ENCODE results near the gene YRDC.

The YRDC gene

DNA sequence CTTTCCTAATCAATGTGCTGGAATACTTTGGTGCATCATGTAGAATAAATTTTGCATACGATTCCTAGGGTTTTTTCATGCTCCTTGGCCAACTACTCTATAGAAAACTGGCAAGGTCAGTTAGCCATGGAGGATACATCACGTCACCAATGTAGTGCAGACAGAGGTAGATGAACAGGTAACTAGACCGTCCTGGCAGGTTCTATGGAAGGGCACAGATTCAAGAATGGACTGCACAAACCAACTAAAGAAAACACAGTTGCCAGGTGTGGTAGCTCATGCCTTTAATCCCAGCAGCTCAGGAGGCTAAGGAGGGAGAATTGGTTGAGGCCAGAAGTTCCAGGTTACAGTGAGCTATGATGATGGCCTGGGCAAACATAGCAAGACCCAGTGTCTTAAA is 41.5 kb upstream of the YRDC start:
- H3K27ac ChIP-seq, result no peak overlapping the region
- TF ChIP-seq, protein P1, sequence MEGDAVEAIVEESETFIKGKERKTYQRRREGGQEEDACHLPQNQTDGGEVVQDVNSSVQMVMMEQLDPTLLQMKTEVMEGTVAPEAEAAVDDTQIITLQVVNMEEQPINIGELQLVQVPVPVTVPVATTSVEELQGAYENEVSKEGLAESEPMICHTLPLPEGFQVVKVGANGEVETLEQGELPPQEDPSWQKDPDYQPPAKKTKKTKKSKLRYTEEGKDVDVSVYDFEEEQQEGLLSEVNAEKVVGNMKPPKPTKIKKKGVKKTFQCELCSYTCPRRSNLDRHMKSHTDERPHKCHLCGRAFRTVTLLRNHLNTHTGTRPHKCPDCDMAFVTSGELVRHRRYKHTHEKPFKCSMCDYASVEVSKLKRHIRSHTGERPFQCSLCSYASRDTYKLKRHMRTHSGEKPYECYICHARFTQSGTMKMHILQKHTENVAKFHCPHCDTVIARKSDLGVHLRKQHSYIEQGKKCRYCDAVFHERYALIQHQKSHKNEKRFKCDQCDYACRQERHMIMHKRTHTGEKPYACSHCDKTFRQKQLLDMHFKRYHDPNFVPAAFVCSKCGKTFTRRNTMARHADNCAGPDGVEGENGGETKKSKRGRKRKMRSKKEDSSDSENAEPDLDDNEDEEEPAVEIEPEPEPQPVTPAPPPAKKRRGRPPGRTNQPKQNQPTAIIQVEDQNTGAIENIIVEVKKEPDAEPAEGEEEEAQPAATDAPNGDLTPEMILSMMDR (IDR thresholded peaks at IDR 0.05), result no peak
- TF ChIP-seq ZFX (IDR thresholded peaks at IDR 0.05; ENCODE audit: borderline replicate concordance), result no peak

DNA sequence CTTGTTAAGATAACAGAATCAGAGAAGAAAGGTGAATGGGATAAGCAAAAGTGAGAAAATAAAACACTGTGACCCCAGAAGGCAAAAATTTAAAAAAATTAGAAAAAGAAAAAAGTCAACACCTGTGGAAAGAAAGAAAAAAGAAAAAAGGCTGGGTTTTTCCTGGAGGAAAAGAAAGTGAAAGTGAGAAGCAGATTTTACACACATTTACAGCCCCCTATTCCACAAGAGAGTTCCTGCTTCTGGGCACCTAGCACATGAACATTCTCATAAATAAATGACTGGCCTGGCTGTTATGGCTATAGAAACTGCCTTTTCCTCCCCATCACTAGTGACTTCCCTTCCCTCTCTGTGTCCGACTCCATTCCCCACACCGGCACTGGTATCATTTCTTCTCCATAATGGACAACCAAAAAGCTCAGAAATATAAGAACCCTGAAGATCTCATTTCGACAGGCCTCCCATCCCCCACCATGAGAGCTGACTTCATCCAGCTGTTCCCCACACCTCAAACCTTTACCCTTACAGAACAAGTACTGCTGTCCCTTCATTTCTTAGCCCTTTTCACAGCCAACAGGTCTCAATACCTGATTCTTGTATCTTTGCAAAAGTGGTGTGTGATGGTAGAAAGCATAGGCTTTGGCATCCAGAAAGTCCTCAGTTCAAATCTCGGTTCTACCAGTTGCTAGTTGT is 38.8 kb upstream of the YRDC start:
- no peak overlapping the region for H3K27ac ChIP-seq
- TF ChIP-seq, protein P1 (IDR thresholded peaks at IDR 0.05), result no peak
- TF ChIP-seq ZFX (IDR thresholded peaks at IDR 0.05; ENCODE audit: borderline replicate concordance), result no peak

DNA sequence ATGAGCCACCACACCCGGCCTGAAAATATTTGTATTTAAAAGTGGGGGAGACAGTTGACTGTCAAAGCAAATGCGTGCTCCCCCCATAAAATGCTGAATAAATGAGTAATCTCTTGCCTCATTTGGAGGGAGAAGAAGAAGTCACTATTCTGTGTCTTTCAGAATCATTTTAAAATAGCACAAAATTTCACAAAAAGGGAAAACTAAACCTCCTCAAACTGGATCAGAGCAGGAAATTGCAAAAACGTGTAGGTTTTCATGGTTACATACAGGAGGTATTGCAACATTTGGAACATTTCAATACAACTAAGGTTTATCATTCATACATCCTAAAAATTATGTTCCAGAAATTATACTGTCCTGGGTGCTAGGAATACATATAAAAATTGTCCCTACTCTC is 37.8 kb upstream of the YRDC start:
- TF ChIP-seq ZFX (IDR thresholded peaks at IDR 0.05; ENCODE audit: borderline replicate concordance), result no peak
- TF ChIP-seq, protein P1 (IDR thresholded peaks at IDR 0.05), result no peak
- no peak overlapping the region for H3K27ac ChIP-seq

DNA sequence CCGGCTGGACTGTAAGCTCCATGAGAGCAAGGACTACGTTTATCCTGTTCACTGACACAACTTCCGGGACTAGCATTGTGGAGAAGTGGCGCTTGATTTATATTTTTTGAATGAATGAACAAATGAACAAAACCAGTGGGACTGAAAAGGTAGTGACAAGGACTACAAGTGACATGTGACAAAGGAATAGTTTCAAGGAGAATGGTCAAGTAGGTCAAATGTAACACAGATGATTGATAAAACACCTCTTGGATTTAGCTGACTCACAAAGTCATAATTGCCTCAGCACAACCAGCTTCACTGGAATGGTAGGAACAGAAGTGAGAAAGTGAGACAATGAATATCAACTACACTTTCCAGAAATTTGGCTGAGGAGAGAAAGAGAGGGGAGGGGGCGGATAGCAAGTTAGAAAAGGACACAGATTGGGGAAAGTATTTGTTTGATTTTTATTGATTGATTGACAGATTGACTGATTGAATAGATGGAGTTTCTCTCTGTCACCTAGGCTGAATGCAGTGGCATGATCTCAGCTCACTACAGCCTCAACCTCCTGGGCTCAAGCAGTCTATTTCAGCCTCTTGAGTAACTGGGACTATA is 37.1 kb upstream of the YRDC start:
- no peak overlapping the region for H3K27ac ChIP-seq
- TF ChIP-seq, protein P1 (IDR thresholded peaks at IDR 0.05), result no peak
- no peak for TF ChIP-seq ZFX (IDR thresholded peaks at IDR 0.05; ENCODE audit: borderline replicate concordance)

DNA sequence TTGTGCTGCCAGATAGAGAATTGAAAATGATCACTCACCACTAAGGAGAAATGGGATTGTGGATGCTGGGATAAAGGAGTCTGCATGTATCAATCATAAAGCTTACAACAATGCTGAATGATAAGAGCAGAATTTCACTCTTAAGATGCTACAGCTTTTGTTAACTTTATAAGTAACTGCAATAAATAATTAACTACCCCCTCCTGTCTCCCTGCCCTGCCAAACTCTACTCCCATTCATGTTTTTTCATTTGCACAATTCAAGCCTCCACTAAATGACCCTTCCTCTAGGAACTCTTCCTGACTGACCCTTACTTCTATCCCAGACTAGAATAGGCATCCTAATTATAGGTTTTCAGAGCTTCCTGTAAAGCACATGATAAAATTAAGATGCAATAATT is 36.5 kb upstream of the YRDC start:
- H3K27ac ChIP-seq, result no peak overlapping the region
- no peak for TF ChIP-seq ZFX (IDR thresholded peaks at IDR 0.05; ENCODE audit: borderline replicate concordance)
- TF ChIP-seq, protein P1 (IDR thresholded peaks at IDR 0.05), result no peak

DNA sequence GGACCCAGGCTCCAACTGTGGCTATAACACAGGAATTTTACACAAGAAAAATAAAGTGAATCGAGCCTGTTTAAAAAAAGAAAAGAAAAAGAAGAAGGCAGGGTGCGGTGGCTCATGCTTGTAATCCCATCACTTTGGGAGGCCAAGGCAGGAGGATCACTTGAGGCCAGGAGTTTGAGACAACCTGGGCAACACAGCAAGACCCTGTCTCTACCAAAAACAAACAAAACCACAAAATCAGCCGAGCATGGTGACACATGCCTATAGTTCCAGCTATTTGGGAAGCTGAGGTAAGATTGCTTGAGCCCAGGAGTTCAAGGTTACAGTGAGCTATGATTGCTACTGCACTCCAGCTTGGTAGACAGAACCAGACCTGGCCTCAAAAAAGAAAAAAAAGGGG is 33.6 kb upstream of the YRDC start:
- no peak overlapping the region for H3K27ac ChIP-seq
- no peak for TF ChIP-seq ZFX (IDR thresholded peaks at IDR 0.05; ENCODE audit: borderline replicate concordance)
- TF ChIP-seq, protein P1 (IDR thresholded peaks at IDR 0.05), result no peak

DNA sequence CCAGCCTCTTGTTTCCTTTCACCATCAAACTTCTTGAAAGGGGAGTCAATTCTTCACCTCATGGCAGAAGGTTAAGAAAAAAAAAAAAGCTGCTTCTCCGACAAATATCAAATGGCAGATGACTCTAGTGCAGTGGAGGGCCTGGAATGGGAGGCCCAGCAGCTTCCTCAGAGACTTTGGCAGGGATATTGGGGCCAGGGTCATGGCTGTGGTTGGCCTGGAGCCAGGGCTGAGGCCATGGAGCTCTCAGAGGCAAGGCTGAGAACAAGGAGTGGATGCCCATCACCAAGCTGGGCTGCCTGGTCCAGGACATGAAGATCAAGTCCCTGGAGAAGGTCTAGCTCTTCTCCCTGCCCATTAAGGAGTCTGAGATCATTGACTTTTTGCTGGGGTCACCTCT is 32.7 kb upstream of the YRDC start:
- TF ChIP-seq, protein P1 (IDR thresholded peaks at IDR 0.05), result no peak
- TF ChIP-seq ZFX (IDR thresholded peaks at IDR 0.05; ENCODE audit: borderline replicate concordance), result no peak
- H3K27ac ChIP-seq, result no peak overlapping the region
